Activated CD4-positive, CD25-positive, alpha-beta regulatory T cell treated with anti-CD3 and anti-CD28 coated beads, Interleukin-2, amount 50 U/mL, for 24 hours (primary cell): Measurements from ENCODE around the gene OSBPL3.

Experiments
- ATAC-seq, 2 donors: fragments of 150-1000 bp; cut with Tn5 transposase; one replicate each; pipeline ENCODE4 v1.10.0; 2021; ENCODE audit warnings: mild to moderate bottlenecking in 1 of 2, moderate library complexity in 1 of 2

The OSBPL3 gene

GRCh38 chr7:24891311-24891735 is 88.7 kb downstream of the OSBPL3 start:
- no peak for ATAC-seq

DNA sequence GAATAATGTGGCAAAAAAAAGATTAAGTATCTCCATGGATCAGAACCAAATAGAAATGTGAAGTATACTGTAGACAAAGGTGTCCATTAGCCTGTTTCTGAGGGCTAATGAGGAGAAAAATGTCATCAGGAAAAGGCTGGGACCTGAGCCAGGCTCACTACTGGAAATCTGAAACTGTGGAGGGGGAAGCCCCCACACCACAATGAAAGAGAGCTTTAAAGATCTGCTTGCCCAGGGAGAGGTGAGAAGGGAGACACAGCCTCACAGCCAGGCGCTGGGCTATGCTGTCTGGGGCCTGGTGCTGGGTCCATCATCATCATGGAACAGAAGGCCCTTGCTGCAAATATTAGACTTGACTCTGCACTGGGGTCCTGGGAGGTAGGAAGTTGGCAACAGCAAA is 90.4 kb downstream of the OSBPL3 start:
- ATAC-seq, result no peak

DNA sequence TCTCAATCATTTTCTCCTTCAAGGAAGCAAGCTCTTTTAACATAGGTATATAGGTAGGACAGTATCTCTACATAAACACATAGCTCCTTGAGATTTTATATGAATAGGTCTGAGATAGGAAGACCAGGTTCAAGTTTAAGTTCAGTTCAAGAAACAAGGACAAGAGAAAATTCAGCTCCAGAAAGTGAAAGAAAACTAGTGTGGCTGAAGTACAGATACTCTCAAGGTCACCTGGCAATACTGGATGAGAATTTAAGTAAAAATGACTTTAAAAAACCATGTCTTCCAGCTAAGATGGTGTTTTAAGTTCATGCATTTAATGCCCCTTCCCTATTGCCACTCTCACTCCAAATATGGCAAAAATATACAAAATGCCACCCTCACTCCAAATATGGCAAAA is 91.3 kb downstream of the OSBPL3 start:
- ATAC-seq, result no peak

DNA sequence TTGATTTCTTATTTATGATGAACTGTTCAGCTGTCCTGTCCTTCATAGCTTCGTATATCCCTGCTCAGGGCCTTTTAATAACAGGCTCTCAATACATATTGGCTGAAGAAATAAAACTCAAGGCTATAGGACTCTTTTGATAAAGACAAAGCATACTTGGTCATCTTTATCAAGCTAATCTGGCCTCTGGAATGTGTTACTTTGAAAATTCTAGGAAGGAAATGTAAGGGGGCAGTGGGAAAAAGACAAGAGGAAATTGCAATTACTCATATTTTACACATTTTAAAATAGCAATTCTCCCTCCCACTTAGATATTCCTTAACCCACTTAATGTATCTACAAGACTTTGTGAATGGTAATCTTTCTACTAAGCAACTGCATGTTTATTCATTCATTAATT is 94.3 kb downstream of the OSBPL3 start:
- no peak for ATAC-seq

DNA sequence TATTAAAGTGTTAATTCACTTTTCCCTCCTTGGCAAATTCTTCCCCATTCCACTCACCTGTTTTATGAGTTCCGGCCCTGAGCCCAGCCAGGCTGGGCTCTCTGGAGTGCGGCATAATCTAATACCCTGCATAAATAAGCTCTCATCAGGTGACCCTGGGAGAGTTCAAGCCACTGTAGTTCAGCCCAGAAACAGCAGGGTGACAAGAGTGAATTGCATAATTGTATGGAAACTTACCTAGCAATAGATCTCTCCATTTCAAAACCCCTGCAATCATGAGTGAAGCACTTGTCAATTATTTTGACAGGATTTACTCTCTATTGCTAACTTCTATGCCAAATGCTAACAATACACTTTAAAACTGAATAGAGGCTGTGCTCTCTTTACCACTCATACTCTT is 94.7 kb downstream of the OSBPL3 start:
- ATAC-seq, result no peak

- no peak for ATAC-seq
Observed at GRCh38 chr7:24884401-24884800, 95.6 kb downstream of the OSBPL3 start.

- ATAC-seq, result no peak
Observed at GRCh38 chr7:24883622-24884013, 96.4 kb downstream of the OSBPL3 start.

GRCh38 chr7:24882989-24883621 is 96.9 kb downstream of the OSBPL3 start:
- peak; percentile 64 to 75 for ATAC-seq

GRCh38 chr7:24881623-24882022 is 98.4 kb downstream of the OSBPL3 start:
- no peak for ATAC-seq

DNA sequence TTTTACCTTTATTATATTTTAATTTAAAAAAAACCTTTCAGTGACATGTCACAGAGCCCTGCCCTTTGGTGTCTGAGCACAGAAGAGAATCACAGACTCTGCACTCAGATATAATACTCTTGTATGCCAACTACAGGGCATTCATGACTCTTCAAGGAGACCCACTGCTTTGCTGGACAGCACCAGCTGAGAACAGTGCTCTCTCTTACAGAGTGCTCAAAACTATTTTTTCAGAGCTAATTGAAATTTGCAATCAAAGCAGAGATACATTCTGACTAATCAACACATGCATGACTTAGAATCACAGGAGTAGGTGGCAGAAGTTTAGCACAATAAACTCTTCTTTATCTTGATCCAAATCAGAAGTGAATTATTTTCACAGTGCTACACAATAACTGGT is 99.1 kb downstream of the OSBPL3 start:
- ATAC-seq, result peak in 1 of 2 donors; percentile 14

DNA sequence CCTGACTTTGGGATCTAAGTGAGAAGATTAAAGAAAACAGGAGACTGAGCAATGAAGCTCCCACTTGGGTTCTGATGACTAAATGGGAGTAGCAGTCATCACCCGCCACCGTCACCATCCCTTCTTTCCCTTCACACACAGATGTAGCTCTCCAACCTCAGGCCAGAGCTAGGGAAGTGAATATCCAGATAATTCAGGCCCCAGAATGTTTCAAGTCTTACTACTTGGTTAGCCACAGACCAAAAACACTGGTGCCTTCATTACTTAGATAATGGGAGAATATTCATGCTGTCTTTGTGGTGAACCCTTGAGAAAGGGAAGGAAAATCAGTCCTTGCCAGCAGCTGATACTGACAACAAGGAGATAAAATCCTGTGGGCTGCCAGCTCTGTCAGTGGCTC is 100.7 kb downstream of the OSBPL3 start:
- no peak for ATAC-seq

GRCh38 chr7:24877790-24878311 is 102.1 kb downstream of the OSBPL3 start:
- ATAC-seq, result peak; percentile 82 to 86

DNA sequence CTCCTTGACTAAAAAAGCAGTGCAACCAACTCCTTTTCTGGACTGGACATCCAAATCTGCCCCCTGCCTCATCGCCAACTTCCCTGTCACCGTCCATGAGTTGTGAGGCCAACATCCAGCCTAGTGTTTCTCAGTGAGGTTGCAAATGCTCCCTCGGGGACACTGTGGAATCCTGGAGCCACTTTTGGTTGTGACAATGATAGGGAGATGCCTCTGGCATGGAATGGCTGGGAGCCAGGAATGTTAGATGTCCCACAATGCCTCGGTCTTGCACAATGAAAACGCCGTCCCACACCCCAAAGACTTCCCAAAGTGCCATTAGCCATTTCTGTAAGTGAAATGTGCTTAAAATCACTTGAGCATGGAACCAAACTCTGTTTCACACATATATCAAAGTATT is 105.2 kb downstream of the OSBPL3 start:
- no peak for ATAC-seq

DNA sequence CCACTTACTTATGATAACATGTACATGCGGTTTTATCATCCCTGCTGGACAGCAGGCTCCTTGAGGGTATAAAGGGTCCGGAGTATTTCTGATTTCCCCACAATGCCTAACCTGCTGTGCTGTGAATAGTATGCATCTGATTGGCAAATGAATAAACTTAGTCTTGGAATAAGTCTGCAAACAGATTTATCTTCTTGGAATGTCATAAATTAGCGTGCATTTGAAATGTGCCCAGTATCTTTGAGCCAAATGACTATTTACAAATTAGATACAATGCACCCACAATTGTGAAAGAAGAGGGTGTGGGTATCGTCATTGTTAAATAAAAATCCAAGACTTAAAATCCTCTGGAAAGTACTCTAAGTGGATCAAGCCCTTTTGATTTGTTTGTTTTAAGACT is 106.0 kb downstream of the OSBPL3 start:
- no peak for ATAC-seq

DNA sequence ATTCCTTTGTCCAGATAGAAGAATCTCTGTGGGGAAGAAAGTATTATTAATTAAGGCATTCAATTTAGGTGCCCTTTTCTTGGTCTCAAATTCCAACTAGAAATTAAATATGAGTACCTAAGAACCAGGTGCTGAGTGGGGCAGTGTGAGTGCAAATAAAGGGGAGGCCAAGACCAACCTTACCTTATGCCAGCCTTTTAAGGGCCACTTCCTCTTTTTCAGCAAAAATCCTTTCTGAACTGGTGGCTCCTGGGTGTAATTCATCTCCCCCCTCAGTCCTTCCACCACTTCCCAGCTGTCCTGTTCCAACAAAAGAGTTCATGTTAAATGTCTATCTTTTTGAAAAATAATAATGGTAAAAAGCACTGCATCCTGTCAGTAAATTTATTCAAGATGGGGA is 108.2 kb downstream of the OSBPL3 start:
- no peak for ATAC-seq

GRCh38 chr7:24870766-24871165 is 109.2 kb downstream of the OSBPL3 start:
- no peak for ATAC-seq

DNA sequence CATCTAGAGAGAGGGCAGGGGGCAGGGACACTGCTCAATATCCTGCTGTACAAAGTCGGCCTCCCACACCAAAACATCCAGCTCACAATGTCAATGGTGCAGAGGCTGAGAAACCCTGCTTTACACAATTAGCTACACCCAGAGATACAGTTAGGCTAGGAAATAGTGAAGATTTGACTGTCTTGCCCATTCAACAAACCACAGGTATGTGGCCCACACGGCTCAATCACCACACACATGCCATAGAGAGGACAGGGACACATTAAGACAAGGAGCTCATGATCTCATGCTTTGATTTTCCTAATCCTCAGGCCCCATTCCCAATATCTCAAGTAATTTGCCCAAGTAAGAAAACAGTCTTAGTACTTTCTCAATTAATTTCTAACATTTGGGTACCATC is 110.4 kb downstream of the OSBPL3 start:
- no peak for ATAC-seq

- no peak for ATAC-seq
Observed at GRCh38 chr7:24868741-24869140, 111.2 kb downstream of the OSBPL3 start.

DNA sequence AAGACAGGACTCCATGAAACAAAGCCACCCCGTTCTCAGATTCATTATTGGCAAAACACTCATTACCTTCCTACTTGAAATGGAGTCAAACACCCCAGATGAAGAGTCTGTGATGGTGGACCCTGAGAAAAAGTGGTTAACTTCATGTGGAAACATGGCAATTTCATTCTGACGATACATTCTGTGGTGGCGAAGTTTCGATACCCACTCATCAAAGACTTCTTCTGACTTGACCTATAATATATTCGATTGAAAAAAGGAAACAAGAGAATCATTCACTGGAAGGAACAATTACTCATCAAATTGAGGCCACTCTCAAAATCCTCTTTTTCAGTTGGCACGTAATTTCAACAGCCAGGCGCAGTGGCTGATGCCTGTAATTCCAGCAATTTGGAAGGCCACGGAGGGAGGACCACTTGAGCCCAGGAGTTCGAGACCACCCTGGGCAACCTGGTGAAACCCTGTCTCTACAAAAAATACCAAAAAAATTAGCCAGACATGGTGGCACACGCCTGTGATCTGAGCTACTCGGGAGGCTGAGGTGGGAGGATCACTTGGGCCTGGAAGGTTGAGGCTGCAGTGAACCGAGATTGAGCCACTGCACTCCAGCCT is 113.9 kb downstream of the OSBPL3 start:
- ATAC-seq, result peak; percentile 85 to 92

GRCh38 chr7:24864214-24864817 is 115.7 kb downstream of the OSBPL3 start:
- ATAC-seq, result no peak

DNA sequence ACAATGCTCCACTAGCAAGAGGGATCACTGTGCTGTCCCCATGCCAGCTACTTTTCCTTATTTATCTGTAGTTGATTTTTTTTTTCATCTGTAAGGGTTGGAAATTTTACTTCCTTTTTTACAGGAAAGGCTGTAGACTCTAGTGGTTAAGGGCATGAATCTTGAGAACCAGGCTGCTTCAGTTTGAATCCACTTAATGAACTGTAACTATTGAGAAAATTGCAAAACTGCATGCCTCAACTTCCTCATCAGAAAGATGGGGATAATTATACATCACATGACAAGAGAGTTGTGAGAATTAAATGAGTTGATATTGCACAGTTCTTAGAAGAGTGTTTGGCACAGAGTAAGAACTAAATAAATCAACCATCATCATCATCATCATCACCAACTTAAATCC is 116.4 kb downstream of the OSBPL3 start:
- ATAC-seq, result no peak

- ATAC-seq, result no peak
Observed at GRCh38 chr7:24862461-24862860, 117.5 kb downstream of the OSBPL3 start.

DNA sequence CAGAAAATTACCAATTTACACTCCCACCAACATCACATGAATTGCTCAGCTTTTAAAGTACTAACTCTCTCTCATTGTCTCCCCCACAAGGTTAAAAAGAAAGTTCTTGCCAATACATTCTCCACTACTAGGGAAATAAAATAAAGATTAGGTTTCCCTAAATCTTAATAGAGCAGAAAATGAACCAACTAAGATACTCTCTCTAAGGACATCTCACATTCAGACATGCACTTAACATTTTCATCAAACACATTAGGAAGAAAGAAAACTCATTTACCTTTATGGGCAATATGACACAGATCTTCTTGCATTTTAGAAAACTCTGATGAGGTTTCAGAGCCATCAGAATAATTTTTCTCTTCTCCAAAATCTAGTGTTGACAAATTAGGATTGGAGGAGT is 118.6 kb downstream of the OSBPL3 start:
- ATAC-seq, result no peak

DNA sequence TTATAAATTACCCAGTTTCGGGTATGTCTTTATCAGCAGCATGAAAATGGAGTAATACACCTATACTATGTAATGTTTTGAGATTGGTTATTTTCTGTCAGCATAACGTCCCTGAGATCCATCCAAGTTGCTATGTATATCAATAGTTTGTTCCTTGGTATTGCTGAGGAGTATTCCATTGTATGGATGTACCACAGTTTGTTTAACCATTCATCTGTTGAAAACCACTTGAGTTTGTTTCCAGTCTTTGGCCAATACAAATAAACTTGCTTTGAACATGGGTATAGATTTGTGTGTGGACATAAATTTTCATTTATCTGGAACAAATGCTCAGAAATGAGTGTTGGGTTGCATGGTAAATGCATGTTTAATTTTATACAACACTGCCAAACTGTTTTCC is 119.4 kb downstream of the OSBPL3 start:
- ATAC-seq, result no peak
